Astrocyte (in vitro differentiated cells and primary cell): ENCODE measurements around the gene AP3S1. TPM values are rescaled to one million over a fixed set of nuclear protein-coding genes. Genes with fewer than 3 reads are reported as not detected.
"Not testable (repeated sequence)": the region's sequence is repeated elsewhere in the genome, so short reads cannot be mapped to it uniquely, and the experiment has no call there.

ENCODE experiments used
- DNase-seq: peaks from one replicate; pipeline ENCODE4 v3.0.0-alpha.2; 2010; ENCODE audit warnings: low read depth
- FAIRE-seq: peaks from 2 replicates; lab custom pipeline; 2011; peaks lifted over from hg19 to GRCh38; lab: Jason Lieb, UNC
- H2AFZ ChIP-seq: 2 replicates; pipeline ENCODE4 v1.6.0; 2012; ENCODE audit warnings: low read depth, low read length, inconsistent platforms
- H3K27ac ChIP-seq: 2 replicates; pipeline ENCODE4 v1.5.1; 2011; ENCODE audit warnings: low read depth, low read length, inconsistent platforms
- H3K27me3 ChIP-seq: 2 replicates; pipeline ENCODE4 v1.6.0; 2011; ENCODE audit warnings: low read length, inconsistent platforms; ENCODE audit not compliant: insufficient read depth
- H3K36me3 ChIP-seq: 2 replicates; pipeline ENCODE4 v1.5.1; 2011; ENCODE audit warnings: low read length, inconsistent platforms; ENCODE audit not compliant: insufficient read depth
- H3K4me1 ChIP-seq: 2 replicates; pipeline ENCODE4 v1.5.1; 2011; ENCODE audit warnings: low read length, inconsistent platforms; ENCODE audit not compliant: insufficient read depth
- H3K4me2 ChIP-seq: 2 replicates; pipeline ENCODE4 v1.6.0; 2012; ENCODE audit warnings: low read length, inconsistent platforms
- H3K4me3 ChIP-seq: 2 replicates; pipeline ENCODE4 v1.5.1; 2011; ENCODE audit warnings: low read depth, mild to moderate bottlenecking, low read length, inconsistent platforms; ENCODE audit not compliant: insufficient read depth
- H3K79me2 ChIP-seq: 2 replicates; pipeline ENCODE4 v1.6.0; 2012; ENCODE audit warnings: mild to moderate bottlenecking, low read length, inconsistent platforms; ENCODE audit not compliant: insufficient read depth
- H3K9ac ChIP-seq: 2 replicates; pipeline ENCODE4 v1.6.0; 2012; ENCODE audit warnings: mild to moderate bottlenecking, low read length, inconsistent platforms
- H3K9me3 ChIP-seq: 2 replicates; pipeline ENCODE4 v1.5.1; 2012; ENCODE audit warnings: low read depth, mild to moderate bottlenecking, low read length, inconsistent platforms; ENCODE audit not compliant: insufficient read depth
- H4K20me1 ChIP-seq: 2 replicates; pipeline ENCODE4 v1.6.0; 2012; ENCODE audit warnings: low read length, inconsistent platforms; ENCODE audit not compliant: insufficient read depth
- H3K27ac Mint-ChIP-seq: one replicate; pipeline ENCODE4 v1.8.0; 2021; ENCODE audit warnings: mild to moderate bottlenecking, mixed read lengths; ENCODE audit not compliant: unreplicated experiment
- H3K27me3 Mint-ChIP-seq: one replicate; pipeline ENCODE4 v1.8.0; 2021; ENCODE audit warnings: low read depth, mixed read lengths; ENCODE audit not compliant: unreplicated experiment
- H3K36me3 Mint-ChIP-seq: one replicate; pipeline ENCODE4 v1.8.0; 2021; ENCODE audit warnings: low read depth, mixed read lengths; ENCODE audit not compliant: unreplicated experiment
- H3K4me1 Mint-ChIP-seq: one replicate; pipeline ENCODE4 v1.8.0; 2021; ENCODE audit warnings: low read depth, mixed read lengths; ENCODE audit not compliant: unreplicated experiment
- H3K4me3 Mint-ChIP-seq: one replicate; pipeline ENCODE4 v1.8.0; 2021; ENCODE audit warnings: mild to moderate bottlenecking, moderate library complexity, mixed read lengths; ENCODE audit not compliant: unreplicated experiment
- H3K9me3 Mint-ChIP-seq: one replicate; pipeline ENCODE4 v1.8.0; 2021; ENCODE audit warnings: mild to moderate bottlenecking, mixed read lengths; ENCODE audit not compliant: unreplicated experiment
- CTCF ChIP-seq: IDR thresholded peaks from 2 replicates; pipeline ENCODE4 v1.5.1; 2011; ENCODE audit warnings: low read depth, mild to moderate bottlenecking, inconsistent platforms, low read length, moderate library complexity; ENCODE audit not compliant: insufficient read depth
- EZH2 ChIP-seq: IDR thresholded peaks from 2 replicates; pipeline ENCODE4 v1.6.1; 2012; ENCODE audit warnings: mild to moderate bottlenecking, low read length, inconsistent platforms; ENCODE audit not compliant: insufficient read depth
- total RNA-seq: library from RNA; stranded (reverse); gene quantifications from 2 replicates; pipeline ENCODE4 v1.2.1, GENCODE V29; 2021

AP3S1 gene
- total RNA-seq, 1 donor from 2014 or later: 108 TPM

GRCh38 chr5:115820846-115821245 lies 20.9 kb upstream of the AP3S1 start:
- Histone ChIP-seq H3K27me3 (no peaks in the 10 kb centered on the region), H2AFZ (no peak overlapping the region), H3K4me2 (no peak overlapping the region), H3K36me3 (no peaks in the 10 kb centered on the region), H3K9ac (no peak overlapping the region), H3K9me3 (no peaks in the 10 kb centered on the region), H3K4me1 (peaks cover 2% of the 10 kb centered on the region), H3K79me2 (no peaks in the 10 kb centered on the region), H3K4me3 (no peak overlapping the region), H3K27ac (no peak overlapping the region), H4K20me1 (no peaks in the 10 kb centered on the region)
- peaks cover 2% of the 10 kb centered on the region for H3K9me3 Mint-ChIP-seq
- no peaks in the 10 kb centered on the region for H3K27me3 Mint-ChIP-seq
- DNase-seq: no peak
- no peak for FAIRE-seq
- TF ChIP-seq EZH2 (no peak), CTCF (no peak)
- no peak overlapping the region for H3K27ac Mint-ChIP-seq
- H3K4me3 Mint-ChIP-seq: no peak overlapping the region
- no peaks in the 10 kb centered on the region for H3K4me1 Mint-ChIP-seq
- no peaks in the 10 kb centered on the region for H3K36me3 Mint-ChIP-seq

GRCh38 chr5:115824983-115825382 lies 16.8 kb upstream of the AP3S1 start:
- H3K9me3 Mint-ChIP-seq, FAIRE-seq, H3K4me2 ChIP-seq, H3K4me1 Mint-ChIP-seq, H3K27me3 ChIP-seq, H3K27ac Mint-ChIP-seq, H3K36me3 Mint-ChIP-seq, H3K79me2 ChIP-seq, H3K4me3 ChIP-seq, H3K9me3 ChIP-seq, H3K4me3 Mint-ChIP-seq, H3K9ac ChIP-seq, DNase-seq, H4K20me1 ChIP-seq, H3K27ac ChIP-seq, H3K4me1 ChIP-seq, H3K27me3 Mint-ChIP-seq, H2AFZ ChIP-seq: not testable (repeated sequence)
- H3K36me3 ChIP-seq: peaks cover 13% of the 10 kb centered on the region

GRCh38 chr5:115825948-115826347 lies 15.8 kb upstream of the AP3S1 start:
- H3K4me1 Mint-ChIP-seq: no peaks in the 10 kb centered on the region
- TF ChIP-seq EZH2: no peak
- TF ChIP-seq CTCF: no peak
- FAIRE-seq: no peak

More at GRCh38 chr5:115825948-115826347, 15.8 kb upstream of the AP3S1 start:
- no peak for DNase-seq
- Mint-ChIP-seq H3K27me3 (no peaks in the 10 kb centered on the region), H3K9me3 (peaks cover 4% of the 10 kb centered on the region), H3K27ac (no peak overlapping the region), H3K36me3 (peaks cover 6% of the 10 kb centered on the region), H3K4me3 (no peak overlapping the region)
- no peak overlapping the region for H3K4me2 ChIP-seq
- H3K4me3 ChIP-seq: no peak overlapping the region
- H3K36me3 ChIP-seq: peaks cover 20% of the 10 kb centered on the region
- H3K27me3 ChIP-seq: no peaks in the 10 kb centered on the region
- no peak overlapping the region for H2AFZ ChIP-seq
- H3K4me1 ChIP-seq: no peaks in the 10 kb centered on the region
- no peak overlapping the region for H3K9ac ChIP-seq
- no peaks in the 10 kb centered on the region for H4K20me1 ChIP-seq
- no peaks in the 10 kb centered on the region for H3K79me2 ChIP-seq
- no peak overlapping the region for H3K27ac ChIP-seq
- H3K9me3 ChIP-seq: no peaks in the 10 kb centered on the region
